ENCODE results near the gene PROSER3.

PROSER3 gene

GRCh38 chr19:35739275-35740107 lies 18.5 kb upstream of the PROSER3 start:
- DNase-seq: no peak

GRCh38 chr19:35740108-35740422 lies 17.9 kb upstream of the PROSER3 start:
- no peak for DNase-seq

GRCh38 chr19:35740423-35741202 lies 17.4 kb upstream of the PROSER3 start:
- DNase-seq: peak; percentile 94

- DNase-seq: no peak
These were observed 16.8 kb upstream of the PROSER3 start for GRCh38 chr19:35741203-35741515.

- DNase-seq: peak; percentile 31
These were observed 15.8 kb upstream of the PROSER3 start, which contains the start of gene IGFLR1 for GRCh38 chr19:35742121-35742724. IGFLR1 (minus strand) TSS chr19:35742452; CDS start chr19:35741180, 1,272 bp downstream.

- no peak for DNase-seq
These were observed 14.1 kb upstream of the PROSER3 start for GRCh38 chr19:35743640-35744429.

GRCh38 chr19:35744430-35745327 lies 13.3 kb upstream of the PROSER3 start:
- DNase-seq: peak; percentile 85

GRCh38 chr19:35745328-35746086 lies 12.5 kb upstream of the PROSER3 start, which contains the start of the genes PSENEN and U2AF1L4:
PSENEN (plus strand) TSS chr19:35745651; CDS start chr19:35745931, 280 bp downstream.
U2AF1L4 (minus strand) TSS chr19:35745418; CDS start chr19:35745391, 27 bp downstream.
- DNase-seq: peak; percentile 93

GRCh38 chr19:35746087-35746462 lies 11.9 kb upstream of the PROSER3 start:
- DNase-seq: no peak

- no peak for DNase-seq
These were observed 11.4 kb upstream of the PROSER3 start for GRCh38 chr19:35746531-35746930.

- DNase-seq: peak; percentile 99
These were observed 9.6 kb upstream of the PROSER3 start, which contains the start of gene LIN37 for GRCh38 chr19:35748106-35749020. LIN37 (plus strand) TSS chr19:35748576; CDS start chr19:35748725, 149 bp downstream.

- no peak for DNase-seq
These were observed 7.8 kb upstream of the PROSER3 start for GRCh38 chr19:35750167-35750566.

GRCh38 chr19:35751839-35752745 lies 5.9 kb upstream of the PROSER3 start:
- DNase-seq: no peak

- no peak for DNase-seq
These were observed 5.1 kb upstream of the PROSER3 start for GRCh38 chr19:35752746-35753350.

- no peak for DNase-seq
These were observed 4.2 kb upstream of the PROSER3 start for GRCh38 chr19:35753634-35754369.

- DNase-seq: no peak
These were observed 3.4 kb upstream of the PROSER3 start for GRCh38 chr19:35754370-35755130.

All from effector CD8-positive, alpha-beta T cell (primary cell).